GM12865 (cell line): Measurements from ENCODE around the gene JPT2.

ENCODE experiments used
- DNase-seq: peaks from one replicate; pipeline ENCODE4 v3.0.0; 2010; ENCODE audit warnings: low read depth
- H3K4me3 ChIP-seq: 2 replicates; pipeline ENCODE4 v1.5.1; 2011; ENCODE audit warnings: mild to moderate bottlenecking, low read depth, low read length, control low read depth
- CTCF ChIP-seq: IDR thresholded peaks from 2 replicates; pipeline ENCODE4 v1.5.1; 2011; ENCODE audit warnings: low read length, control low read depth, low read depth, inconsistent platforms; ENCODE audit not compliant: insufficient read depth; ENCODE audit errors: missing control alignments

Gene JPT2

GRCh38 chr16:1681032-1681431, 3.0 kb downstream of the JPT2 start:
- H3K4me3 ChIP-seq = no peak overlapping the region
- no peak for DNase-seq
- TF ChIP-seq CTCF = no peak

GRCh38 chr16:1687427-1688316, 9.6 kb downstream of the JPT2 start:
- no peak for DNase-seq
- H3K4me3 ChIP-seq = no peak overlapping the region
- no peak for TF ChIP-seq CTCF

GRCh38 chr16:1688807-1689560, 10.9 kb downstream of the JPT2 start:
- no peak overlapping the region for H3K4me3 ChIP-seq
- DNase-seq = no peak
- no peak for TF ChIP-seq CTCF

GRCh38 chr16:1689853-1690252, 11.8 kb downstream of the JPT2 start:
- H3K4me3 ChIP-seq = no peak overlapping the region
- TF ChIP-seq CTCF = no peak
- DNase-seq = no peak

- H3K4me3 ChIP-seq = no peak overlapping the region
- no peak for TF ChIP-seq CTCF
- DNase-seq = no peak
Measured at GRCh38 chr16:1690810-1691209, 12.7 kb downstream of the JPT2 start.

- no peak for DNase-seq
- H3K4me3 ChIP-seq = no peak overlapping the region
- no peak for TF ChIP-seq CTCF
Measured at GRCh38 chr16:1691276-1691675, 13.2 kb downstream of the JPT2 start.
